Ovary (tissue), 3 donors: ENCODE data around the gene KLHL8.

Experiments
- POLR2A ChIP-seq: fragments of 450-650 bp; IDR thresholded peaks from one replicate; pipeline ENCODE4 v1.6.1; 2017; ENCODE audit warnings: antibody characterized with exemption, mild to moderate bottlenecking, moderate library complexity
- TF ChIP-seq, protein P1 (sequence below), 3 donors: fragments of 450-650 bp in 2 of 3; fragments of 200-600 bp in 1 of 3; IDR thresholded peaks; one replicate each; pipeline versions ENCODE4 v1.5.1 to v1.8.0; 2016 to 2022; ENCODE audit warnings: antibody characterized with exemption in 3 of 3, mild to moderate bottlenecking in 1 of 3
- donor health status: DM: no; HTN: no; CAD: no.

DNA sequence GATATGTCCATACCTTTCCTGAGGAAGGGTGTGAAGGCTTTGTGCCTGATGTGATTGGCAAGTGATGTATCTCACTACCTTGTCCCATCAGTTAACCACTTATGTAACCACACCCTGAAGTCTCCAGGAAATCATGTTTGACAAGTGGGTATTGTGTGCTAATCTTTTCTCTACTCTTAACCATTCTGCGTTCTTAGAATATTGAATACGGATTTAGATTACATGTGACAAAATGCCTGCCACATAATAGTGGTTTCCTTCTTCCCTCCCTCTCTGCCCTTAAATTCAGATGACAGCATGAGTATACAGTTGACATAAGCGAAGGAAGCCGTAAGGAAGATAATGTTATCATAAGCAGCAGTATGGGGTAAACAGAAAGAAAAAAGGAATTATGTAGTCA lies 108.4 kb downstream of the KLHL8 start:
- TF ChIP-seq, protein P1, sequence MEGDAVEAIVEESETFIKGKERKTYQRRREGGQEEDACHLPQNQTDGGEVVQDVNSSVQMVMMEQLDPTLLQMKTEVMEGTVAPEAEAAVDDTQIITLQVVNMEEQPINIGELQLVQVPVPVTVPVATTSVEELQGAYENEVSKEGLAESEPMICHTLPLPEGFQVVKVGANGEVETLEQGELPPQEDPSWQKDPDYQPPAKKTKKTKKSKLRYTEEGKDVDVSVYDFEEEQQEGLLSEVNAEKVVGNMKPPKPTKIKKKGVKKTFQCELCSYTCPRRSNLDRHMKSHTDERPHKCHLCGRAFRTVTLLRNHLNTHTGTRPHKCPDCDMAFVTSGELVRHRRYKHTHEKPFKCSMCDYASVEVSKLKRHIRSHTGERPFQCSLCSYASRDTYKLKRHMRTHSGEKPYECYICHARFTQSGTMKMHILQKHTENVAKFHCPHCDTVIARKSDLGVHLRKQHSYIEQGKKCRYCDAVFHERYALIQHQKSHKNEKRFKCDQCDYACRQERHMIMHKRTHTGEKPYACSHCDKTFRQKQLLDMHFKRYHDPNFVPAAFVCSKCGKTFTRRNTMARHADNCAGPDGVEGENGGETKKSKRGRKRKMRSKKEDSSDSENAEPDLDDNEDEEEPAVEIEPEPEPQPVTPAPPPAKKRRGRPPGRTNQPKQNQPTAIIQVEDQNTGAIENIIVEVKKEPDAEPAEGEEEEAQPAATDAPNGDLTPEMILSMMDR (IDR thresholded peaks at IDR 0.05) = no peak
- no peak for TF ChIP-seq POLR2A
